Measurements from ENCODE around the gene PACS1.

DNA sequence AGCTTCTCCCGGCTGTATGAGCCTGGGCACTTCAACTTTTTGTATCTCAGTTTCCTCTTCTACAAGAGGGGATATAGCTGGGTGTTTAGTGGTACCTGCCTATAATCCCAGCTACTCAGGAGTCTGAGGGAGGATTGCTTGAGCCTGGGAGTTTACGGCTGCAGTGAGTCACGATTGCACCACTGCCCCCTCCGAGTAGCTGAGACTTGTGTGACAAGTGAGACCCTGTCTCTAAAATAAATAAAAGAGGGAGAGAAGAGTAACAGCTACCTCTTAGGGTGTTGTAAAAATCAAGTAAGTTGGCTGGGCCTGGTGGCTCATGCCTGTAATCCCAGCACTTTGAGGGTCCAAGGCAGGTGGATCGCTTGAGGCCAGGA, 33.8 kb upstream of the PACS1 start:
- TF ChIP-seq CTCF (IDR thresholded peaks at IDR 0.05; ENCODE audit: insufficient read depth, low read depth, low read length) (no peak), EZH2 (IDR thresholded peaks at IDR 0.05; ENCODE audit: insufficient read depth, low read length) (no peak)

Data from astrocyte (in vitro differentiated cells and primary cell).